Endothelial cell of umbilical vein (primary cell): ENCODE results near the gene FANCG.

Experiments used
- CTCF ChIP-seq, 2 donors: IDR thresholded peaks; 1 replicate in 1 of 2; 2 replicates in 1 of 2; pipeline ENCODE4 v1.5.1; 2011; ENCODE audit warnings: low read length in 2 of 2, mild to moderate bottlenecking in 2 of 2, moderate library complexity in 2 of 2, control low read depth in 1 of 2, inconsistent platforms in 1 of 2, low read depth in 1 of 2; ENCODE audit not compliant: insufficient read depth in 1 of 2; ENCODE audit errors: extremely low read depth in 1 of 2
- EZH2 ChIP-seq: IDR thresholded peaks from 2 replicates; pipeline ENCODE4 v1.6.1; 2012; ENCODE audit warnings: borderline replicate concordance, low read depth, mild to moderate bottlenecking, moderate library complexity, low read length, inconsistent platforms; ENCODE audit not compliant: severe bottlenecking
- FOS ChIP-seq: IDR thresholded peaks from 2 replicates; pipeline ENCODE4 v1.6.1; 2011; ENCODE audit warnings: mild to moderate bottlenecking, low read length, moderate library complexity, borderline replicate concordance; ENCODE audit not compliant: insufficient read depth
- GATA2 ChIP-seq: IDR thresholded peaks from 2 replicates; pipeline ENCODE4 v1.7.0; 2011; ENCODE audit warnings: low read depth, mild to moderate bottlenecking, moderate library complexity, mixed read lengths, low read length; ENCODE audit not compliant: insufficient read length, insufficient read depth
- MAX ChIP-seq: IDR thresholded peaks from 2 replicates; pipeline ENCODE4 v1.6.1; 2011; ENCODE audit not compliant: insufficient read depth, insufficient read length
- MYC ChIP-seq: IDR thresholded peaks from one replicate; pipeline ENCODE4 v1.6.1; 2011; ENCODE audit warnings: mild to moderate bottlenecking, low read depth, low read length
- POLR2A ChIP-seq: IDR thresholded peaks from 2 replicates; pipeline ENCODE4 v1.6.1; 2012; ENCODE audit warnings: low read depth, mild to moderate bottlenecking, control low read depth, low read length
- POLR2AphosphoS5 ChIP-seq: IDR thresholded peaks from 2 replicates; pipeline ENCODE4 v1.6.1; 2012; ENCODE audit warnings: low read depth, mild to moderate bottlenecking, control low read depth, low read length, moderate library complexity; ENCODE audit not compliant: insufficient read depth

GRCh38 chr9:35042891-35043545 is 36.7 kb downstream of the FANCG start:
- TF ChIP-seq POLR2A (no peak), CTCF (IDR thresholded peaks at IDR 0.05; ENCODE audit: extremely low read depth in 1 of 2, insufficient read depth in 1 of 2, low read depth in 1 of 2, low read length in 2 of 2) (no peak), POLR2AphosphoS5 (no peak), MYC (no peak), EZH2 (no peak), MAX (no peak), FOS (no peak), GATA2 (no peak)
